Fibroblast of upper back skin (primary cell): Measurements from ENCODE around the gene TMEM233.
"Not testable (repeated sequence)": the region's sequence is repeated elsewhere in the genome, so short reads cannot be mapped to it uniquely, and the experiment has no call there.

Experiments
- DNase-seq: peaks from one replicate; pipeline ENCODE4 v3.0.0-alpha.2; 2013

Gene TMEM233

DNA sequence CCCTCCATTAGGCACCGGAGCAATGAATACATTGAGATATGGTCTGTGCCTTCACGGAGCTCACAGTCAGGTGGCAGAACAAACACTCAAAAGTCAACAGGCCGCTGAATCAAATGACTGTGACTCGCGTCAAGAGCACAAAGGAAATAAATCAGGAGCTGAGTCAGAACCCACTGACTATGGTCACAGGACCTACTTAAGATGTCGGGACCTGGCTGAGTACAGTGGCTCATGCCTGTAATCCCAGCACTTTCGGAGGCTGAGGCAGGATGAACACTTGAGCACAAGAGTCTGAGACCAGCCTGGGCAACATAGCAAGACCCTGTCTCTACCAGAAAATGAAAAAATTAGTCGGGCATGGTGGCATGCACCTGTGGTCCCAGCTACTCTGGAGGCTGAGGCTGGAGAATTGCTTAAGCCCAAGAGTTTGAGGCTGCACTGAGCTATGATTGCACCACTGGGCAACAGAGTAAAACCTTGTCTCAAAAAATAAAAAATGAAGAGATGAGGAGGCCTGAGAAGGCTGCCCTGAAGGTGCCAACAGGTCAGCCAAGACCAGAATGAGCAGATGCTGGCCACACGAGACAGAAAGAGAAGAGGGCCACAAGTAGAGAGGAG lies 19.9 kb downstream of the TMEM233 start:
- DNase-seq = no peak

DNA sequence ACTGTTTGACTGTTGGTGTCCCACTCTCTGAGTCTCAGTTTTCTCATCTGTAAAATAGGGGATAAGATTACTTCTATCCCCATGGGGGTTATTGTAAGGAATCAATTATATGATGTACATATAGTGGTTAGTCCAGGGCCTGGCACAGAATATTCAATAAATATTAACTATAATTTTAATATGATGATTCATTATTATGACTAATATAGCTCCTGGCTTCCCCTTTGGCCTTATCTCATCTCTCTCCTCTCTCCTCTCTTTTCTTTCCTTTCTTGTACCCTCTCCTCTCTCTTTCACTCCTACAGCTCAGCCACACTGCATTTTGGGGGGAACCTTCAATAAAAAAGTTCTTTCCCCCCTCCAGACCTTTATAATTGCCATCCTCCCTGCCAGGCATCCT lies 21.1 kb downstream of the TMEM233 start:
- DNase-seq = no peak

DNA sequence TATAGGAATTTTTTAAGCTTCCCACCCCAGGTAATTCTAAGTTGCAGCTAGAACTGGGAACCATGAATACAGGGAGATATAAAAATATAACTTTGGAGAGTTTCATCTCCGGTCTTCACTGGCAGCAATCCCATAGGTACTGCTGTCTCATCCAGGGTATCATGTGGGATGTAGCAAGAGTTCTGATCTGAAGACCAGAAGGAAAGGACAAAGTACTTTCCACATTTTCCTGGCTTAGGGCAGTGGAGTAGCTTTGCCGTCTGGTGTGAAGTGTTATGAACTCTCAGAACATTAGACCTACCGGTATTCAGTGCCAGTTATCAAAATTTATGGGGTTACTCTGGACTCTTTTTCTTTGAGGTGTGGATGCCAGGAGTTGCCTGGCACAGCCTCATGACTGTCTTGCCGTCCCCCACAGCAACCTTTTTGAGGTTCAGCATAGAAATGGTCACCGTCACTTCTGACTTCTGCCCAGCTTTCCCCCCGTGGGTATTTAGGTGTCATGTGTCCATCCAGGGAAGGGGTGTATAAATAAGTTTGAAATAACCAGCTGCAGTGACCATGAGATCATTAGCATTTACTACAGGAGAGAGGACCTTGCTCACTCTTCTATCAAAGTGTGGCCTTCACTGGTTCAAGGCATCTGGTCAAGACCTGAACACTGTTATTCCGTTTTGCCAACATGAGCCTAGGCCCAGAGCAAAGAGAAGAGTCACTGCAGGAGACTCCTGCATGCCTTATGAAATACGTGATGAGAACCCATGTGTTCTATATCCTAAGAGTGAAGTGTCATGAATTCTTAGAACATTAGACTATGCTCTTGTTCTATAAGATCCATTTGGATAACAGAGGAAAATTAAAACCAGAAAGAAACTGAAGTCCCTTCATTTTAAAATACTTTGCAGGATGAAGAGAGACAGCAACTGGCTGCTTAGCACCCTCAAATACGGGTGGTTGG lies 22.2 kb downstream of the TMEM233 start:
- DNase-seq = no peak

- not testable (repeated sequence) for DNase-seq
Observed at GRCh38 chr12:119618328-119618896, 24.8 kb downstream of the TMEM233 start.

DNA sequence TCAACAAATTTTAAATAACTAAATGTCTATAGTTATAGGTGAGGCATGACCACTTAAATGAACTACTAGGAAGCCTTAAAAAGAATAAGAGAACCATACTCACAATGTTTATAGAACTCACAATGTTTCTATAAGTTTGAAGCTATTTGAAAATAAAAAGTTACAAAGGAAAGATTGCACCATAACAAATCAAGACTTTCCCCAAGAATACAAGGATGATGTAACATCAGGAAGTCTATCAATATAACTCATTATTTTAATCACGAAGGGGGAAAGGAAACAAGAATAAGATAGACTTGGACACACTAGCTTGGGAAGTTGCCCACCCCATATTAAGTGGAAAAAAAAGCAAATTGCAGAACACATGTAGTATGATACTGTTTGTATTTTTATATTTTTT lies 26.9 kb downstream of the TMEM233 start:
- no peak for DNase-seq

- no peak for DNase-seq
Observed at GRCh38 chr12:119621878-119622277, 28.3 kb downstream of the TMEM233 start.

GRCh38 chr12:119624966-119625365 lies 31.4 kb downstream of the TMEM233 start:
- DNase-seq = peak; percentile 13

- no peak for DNase-seq
Observed at GRCh38 chr12:119627019-119627643, 33.6 kb downstream of the TMEM233 start.

- DNase-seq = no peak
Observed at GRCh38 chr12:119627686-119628085, 34.1 kb downstream of the TMEM233 start.

DNA sequence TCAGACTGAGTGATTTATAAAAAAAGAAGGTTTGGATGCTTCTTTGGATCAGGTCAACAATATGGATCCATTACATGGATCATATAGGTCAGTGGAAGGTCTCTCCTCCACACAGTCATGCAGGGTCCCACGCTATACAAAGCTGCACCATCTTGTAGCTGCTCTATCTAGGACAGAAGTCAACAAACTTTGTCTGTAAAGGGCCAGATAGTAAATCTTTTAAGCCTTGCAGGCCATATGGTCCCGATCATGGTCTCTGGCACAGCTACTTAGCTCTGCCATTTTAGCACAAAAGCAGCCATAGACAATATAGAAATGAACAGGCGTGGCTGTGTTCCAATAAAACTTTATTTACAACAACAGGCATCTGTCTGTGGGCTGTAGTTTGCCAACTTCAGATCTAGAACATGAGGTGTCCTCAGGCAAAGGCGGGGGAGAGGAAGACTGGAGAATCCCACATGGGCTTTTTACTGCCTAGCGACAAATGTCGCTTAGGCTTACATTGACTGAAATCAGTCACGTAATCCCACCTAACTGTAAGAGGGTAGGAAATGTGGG lies 36.7 kb downstream of the TMEM233 start:
- no peak for DNase-seq

DNA sequence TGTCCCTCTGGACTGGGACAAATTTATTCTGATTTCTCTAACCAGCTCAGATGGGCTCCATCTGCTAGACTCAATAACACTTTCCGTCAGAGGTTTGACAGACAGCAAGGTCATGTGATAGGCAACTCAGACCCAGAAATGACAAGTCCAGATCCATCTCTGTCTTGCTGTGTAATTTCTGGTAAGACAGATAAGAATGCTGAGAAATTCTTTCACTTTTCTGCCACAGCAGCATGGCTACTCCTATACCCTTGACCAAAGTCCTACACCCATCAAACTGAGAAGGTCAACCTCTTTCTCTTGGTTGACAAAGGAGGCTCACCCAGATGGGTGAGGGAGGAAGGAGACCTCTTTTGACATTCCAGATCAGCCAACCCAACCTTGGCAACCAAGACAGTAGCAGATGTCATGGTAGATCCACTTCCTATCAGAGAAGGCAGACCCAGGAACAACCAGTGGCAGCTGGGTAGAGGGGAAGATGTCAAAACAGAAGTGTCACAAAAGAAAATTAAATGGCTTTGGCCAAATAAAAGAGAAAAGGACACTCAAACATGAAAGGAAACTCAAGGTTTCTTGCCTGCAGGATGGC lies 37.5 kb downstream of the TMEM233 start:
- no peak for DNase-seq

GRCh38 chr12:119631930-119632678 lies 38.5 kb downstream of the TMEM233 start:
- peak; percentile 34 for DNase-seq

- no peak for DNase-seq
Observed at GRCh38 chr12:119634743-119635142, 41.2 kb downstream of the TMEM233 start.

- no peak for DNase-seq
Observed at GRCh38 chr12:119642986-119643385, 49.4 kb downstream of the TMEM233 start.

GRCh38 chr12:119644930-119645329 lies 51.4 kb downstream of the TMEM233 start:
- no peak for DNase-seq

GRCh38 chr12:119645535-119646059 lies 52.0 kb downstream of the TMEM233 start:
- no peak for DNase-seq

DNA sequence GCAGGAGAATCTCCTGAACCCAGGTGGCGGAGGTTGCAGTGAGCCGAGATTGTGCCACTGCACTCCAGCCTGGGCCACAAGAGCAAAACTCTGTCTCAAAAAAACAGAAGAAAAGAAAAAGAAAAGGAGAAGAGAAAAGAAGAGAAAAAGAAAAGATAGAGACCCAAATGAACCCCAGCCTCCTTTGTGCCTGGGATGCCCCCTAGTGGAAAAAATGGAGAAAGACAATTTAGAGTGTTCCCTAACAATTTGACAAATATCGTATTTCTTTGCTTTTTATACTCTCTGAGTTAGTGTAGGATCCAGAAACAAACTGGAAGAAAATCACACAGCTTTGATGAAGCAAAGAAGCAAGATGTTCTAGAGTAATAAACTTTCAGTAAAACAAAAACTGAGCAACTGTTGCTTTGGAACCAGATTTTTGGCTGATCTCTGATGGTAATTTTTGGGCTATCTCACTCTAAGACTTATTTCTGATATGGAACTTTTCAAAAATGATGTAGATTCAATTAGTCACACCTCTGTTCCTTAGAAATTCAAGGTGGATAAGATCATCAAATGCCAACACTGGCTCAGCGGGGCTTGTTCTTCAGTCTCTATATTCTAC lies 55.7 kb downstream of the TMEM233 start:
- DNase-seq = no peak

DNA sequence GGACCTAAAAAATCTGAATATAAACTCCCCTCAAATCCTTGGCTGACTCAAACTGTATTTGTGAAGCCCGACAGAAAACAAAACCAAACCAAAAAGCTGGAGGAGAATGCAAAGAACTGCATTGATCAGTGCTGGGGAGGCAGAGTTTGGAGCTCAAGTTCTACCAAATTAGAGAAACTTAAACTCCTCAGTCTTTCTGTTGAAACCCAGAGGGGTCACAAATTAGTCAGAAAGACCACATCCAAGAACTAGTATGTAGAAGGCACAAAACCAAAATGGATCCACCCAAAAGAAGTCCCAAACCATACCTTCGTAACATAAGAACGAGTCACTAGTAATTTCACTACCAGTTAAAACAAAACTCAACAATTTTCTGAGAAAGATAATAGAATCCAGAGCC lies 59.1 kb downstream of the TMEM233 start:
- DNase-seq = no peak

- DNase-seq = not testable (repeated sequence)
Observed at GRCh38 chr12:119657001-119657400, 63.4 kb downstream of the TMEM233 start.

GRCh38 chr12:119658166-119658565 lies 64.6 kb downstream of the TMEM233 start:
- not testable (repeated sequence) for DNase-seq

- peak; percentile 21 for DNase-seq
Observed at GRCh38 chr12:119659289-119659897, 65.8 kb downstream of the TMEM233 start.
